ENCODE data around the gene NMD3.
A peak's percentile ranks its signal among the peaks of the same experiment; 100 is the strongest.
"Not testable (repeated sequence)": the region's sequence is repeated elsewhere in the genome, so short reads cannot be mapped to it uniquely, and the experiment has no call there.

Gene NMD3

GRCh38 chr3:161220850-161221753, at the start of gene NMD3:
Gene NMD3 (plus strand): TSS chr3:161221311. CDS start chr3:161222014, 703 bp downstream.
- peak; percentile 98 for DNase-seq (ENCODE audit: low spot score)

- no peak for DNase-seq (ENCODE audit: low spot score)
These were observed 49.2 kb upstream of the NMD3 start for GRCh38 chr3:161171639-161172552.

GRCh38 chr3:161175506-161175905, 45.6 kb upstream of the NMD3 start:
- DNase-seq (ENCODE audit: low spot score): no peak

GRCh38 chr3:161177991-161178390, 43.1 kb upstream of the NMD3 start:
- no peak for DNase-seq (ENCODE audit: low spot score)

GRCh38 chr3:161181371-161181770, 39.7 kb upstream of the NMD3 start:
- DNase-seq (ENCODE audit: low spot score): not testable (repeated sequence)

- no peak for DNase-seq (ENCODE audit: low spot score)
These were observed 34.1 kb upstream of the NMD3 start for GRCh38 chr3:161187046-161187445.

- peak; percentile 47 for DNase-seq (ENCODE audit: low spot score)
These were observed 23.0 kb upstream of the NMD3 start for GRCh38 chr3:161197855-161198850.

GRCh38 chr3:161199926-161200325, 21.2 kb upstream of the NMD3 start:
- no peak for DNase-seq (ENCODE audit: low spot score)

- no peak for DNase-seq (ENCODE audit: low spot score)
These were observed 17.5 kb upstream of the NMD3 start for GRCh38 chr3:161203485-161204098.

- no peak for DNase-seq (ENCODE audit: low spot score)
These were observed 12.2 kb upstream of the NMD3 start for GRCh38 chr3:161208931-161209330.

- no peak for DNase-seq (ENCODE audit: low spot score)
These were observed 8.8 kb upstream of the NMD3 start for GRCh38 chr3:161212171-161212771.

GRCh38 chr3:161212906-161213305, 8.2 kb upstream of the NMD3 start:
- no peak for DNase-seq (ENCODE audit: low spot score)

- no peak for DNase-seq (ENCODE audit: low spot score)
These were observed 7.5 kb upstream of the NMD3 start for GRCh38 chr3:161213644-161214043.

GRCh38 chr3:161215185-161215584, 5.9 kb upstream of the NMD3 start:
- DNase-seq (ENCODE audit: low spot score): no peak

- no peak for DNase-seq (ENCODE audit: low spot score)
These were observed 3.6 kb upstream of the NMD3 start for GRCh38 chr3:161217496-161217895.

GRCh38 chr3:161219495-161219894, 1.6 kb upstream of the NMD3 start:
- DNase-seq (ENCODE audit: low spot score): no peak

- DNase-seq (ENCODE audit: low spot score): no peak
These were observed 892 bp downstream of the NMD3 start for GRCh38 chr3:161221806-161222600.

GRCh38 chr3:161222662-161223061, 1.6 kb downstream of the NMD3 start:
- no peak for DNase-seq (ENCODE audit: low spot score)

- DNase-seq (ENCODE audit: low spot score): no peak
These were observed 3.7 kb downstream of the NMD3 start for GRCh38 chr3:161224786-161225185.

All from COLO829 (cell line).